Spleen (tissue), 11 donors: ENCODE results near the gene RAPSN. TPM values are rescaled to one million over a fixed set of nuclear protein-coding genes. Genes with fewer than 3 reads are reported as not detected.

Source experiments
- DNase-seq: peaks from one replicate; pipeline ENCODE4 v3.0.0-alpha.2; 2020
- H3K27ac ChIP-seq, 8 donors: fragments of 200-600 bp; sonication (generic) in 7 of 8; 1 replicate in 4 of 8; 2 replicates in 4 of 8; pipeline versions ENCODE4 v1.5.0 to v1.8.0; 2016 to 2021; ENCODE audit warnings: inconsistent platforms in 4 of 8, mild to moderate bottlenecking in 4 of 8, moderate library complexity in 1 of 8
- H3K27me3 ChIP-seq, 7 donors: fragments of 200-600 bp; sonication (generic) in 6 of 7; replicated peaks in 1 of 7; 1 replicate in 4 of 7; 2 replicates in 3 of 7; pipeline versions ENCODE4 v1.5.0 to v1.8.0; 2016 to 2021; ENCODE audit warnings: inconsistent platforms in 3 of 7, mild to moderate bottlenecking in 1 of 7
- H3K36me3 ChIP-seq, 6 donors: fragments of 200-600 bp; sonication (generic) in 5 of 6; 1 replicate in 4 of 6; 2 replicates in 2 of 6; pipeline versions ENCODE4 v1.5.0 to v1.8.0; 2016 to 2021; ENCODE audit warnings: inconsistent platforms in 2 of 6
- H3K4me1 ChIP-seq, 6 donors: fragments of 200-600 bp; sonication (generic) in 5 of 6; 1 replicate in 3 of 6; 2 replicates in 3 of 6; pipeline versions ENCODE4 v1.5.0 to v1.8.0; 2016 to 2021; ENCODE audit warnings: inconsistent platforms in 3 of 6
- H3K4me3 ChIP-seq, 8 donors: fragments of 200-600 bp; sonication (generic) in 7 of 8; 1 replicate in 4 of 8; 2 replicates in 4 of 8; pipeline versions ENCODE4 v1.5.0 to v1.8.0; 2016 to 2021; ENCODE audit warnings: inconsistent platforms in 4 of 8, mild to moderate bottlenecking in 4 of 8, moderate library complexity in 2 of 8
- H3K9me3 ChIP-seq, 8 donors: fragments of 200-600 bp; sonication (generic) in 7 of 8; 1 replicate in 4 of 8; 2 replicates in 4 of 8; pipeline versions ENCODE4 v1.5.0 to v1.8.0; 2016 to 2021; ENCODE audit warnings: inconsistent platforms in 4 of 8
- CTCF ChIP-seq, 11 experiments: fragments of 200-600 bp in 7 of 11; fragments of 450-650 bp in 4 of 11; sonication (generic) in 4 of 11; IDR thresholded peaks in 8 of 11; conservative IDR thresholded peaks in 3 of 11; 1 replicate in 7 of 11; 2 replicates in 4 of 11; pipeline versions ENCODE4 v1.4.0 to v1.8.0; 2016 to 2021; ENCODE audit warnings: antibody characterized with exemption in 11 of 11, inconsistent platforms in 4 of 11, mild to moderate bottlenecking in 1 of 11
- POLR2A ChIP-seq, 3 donors: fragments of 450-650 bp; IDR thresholded peaks; one replicate each; pipeline ENCODE4 v1.5.1; 2017; ENCODE audit warnings: antibody characterized with exemption in 3 of 3, mild to moderate bottlenecking in 1 of 3
- POLR2AphosphoS5 ChIP-seq, 3 donors: sonication (generic); formaldehyde crosslinking; IDR thresholded peaks; one replicate each; pipeline ENCODE4 v1.5.1; 2017; ENCODE audit warnings: antibody characterized with exemption in 3 of 3
- WGBS, 5 donors: extraction: QIAGEN DNeasy Blood & Tissue Kit in 3 of 5; methylation state at CpG; one replicate each; pipeline versions ENCODE4 v1.1.5 to v1.1.7; 2013 to 2018; 5-methylcytosine and 5-hydroxymethylcytosine counted together
- intact Hi-C: fragments of 100-400 bp; cut with DNase I; formaldehyde crosslinking; loops from one replicate; pipeline ENCODE4 v1.15.0; 2023; ENCODE audit warnings: low total_unique reads
- polyA plus RNA-seq, 3 donors: library from polyadenylated mRNA; stranded (reverse); fragments of 200-250 nt; gene quantifications; one replicate each; pipeline ENCODE4 v1.2.1, GENCODE V29; 2013
- total RNA-seq, 7 donors: library from RNA; depleted of rRNA in 3 of 7; stranded (reverse); fragments of >200 nt in 3 of 7; fragmentation: NEBNext Ultra II Directional in 4 of 7; extraction: Animal tissue kit (Norgen Biotek cat#: 25700) in 4 of 7; gene quantifications; one replicate each; pipeline versions ENCODE4 v1.1.0 to v1.2.1, GENCODE V29; 2016 to 2021
- donor health status: healthy with polysubstance abuse.
- donor health status: DM: no; HTN: no; CAD: no; lungs with moderate emphysema.
- donor health status: DM: no; HTN: no; CAD: no.
- donor health status: Bipolar disorder and iron deficiency.
- donor health status: healthy.
- donor health status: DM: no; HTN: no; CAD: no.
- donor health status: DM: yes; HTN: yes; CAD: no.

The RAPSN gene
- total and polyA plus RNA-seq, 10 donors, result 0.42 to 1.6 (median 0.96) TPM; not detected in 2

GRCh38 chr11:47411884-47412746 lies 36.8 kb downstream of the RAPSN start:
- TF ChIP-seq POLR2AphosphoS5 (IDR thresholded peaks at IDR 0.05) (peak; percentile 62 to 85 (median 66)), CTCF (IDR thresholded peaks at IDR 0.05 in 8 of 11, conservative IDR thresholded peaks at IDR 0.05 in 3 of 11) (peak; percentile 59 to 94 (median 84)), POLR2A (IDR thresholded peaks at IDR 0.05) (no peak)
- Histone ChIP-seq H3K27ac (peak overlapping the region in 4 of 8 donors; percentile 5 to 36 (median 17)), H3K36me3 (peaks cover 0 to 70% (median 31%) of the 10 kb centered on the region in 6 donors), H3K9me3 (no peaks in the 10 kb centered on the region), H3K4me1 (peaks cover 14 to 61% (median 44%) of the 10 kb centered on the region in 6 donors), H3K4me3 (no peak overlapping the region), H3K27me3 (no peaks in the 10 kb centered on the region)
- 53 to 79% (median 74%) methylated on average over 5 to 12 of the region's 12 CpGs for WGBS, 5 donors
- peak; percentile 93 for DNase-seq
- intact Hi-C loops, result loop anchor here (2.0 kb wide), 1 partner anchor 39 kb away; no protein-coding TSS in a partner anchor

GRCh38 chr11:47410370-47411264 lies 38.3 kb downstream of the RAPSN start:
- H3K27ac ChIP-seq, result peak overlapping the region in 3 of 8 donors; percentile 33 to 96 (median 96)

GRCh38 chr11:47409440-47410369 lies 39.2 kb downstream of the RAPSN start:
- Histone ChIP-seq H3K27ac (peak overlapping the region; percentile 64 to 96 (median 94)), H3K4me1 (peaks cover 20 to 61% (median 44%) of the 10 kb centered on the region in 6 donors)
- intact Hi-C loops, result no loop called here

More at GRCh38 chr11:47410370-47411264, 38.3 kb downstream of the RAPSN start:
- Histone ChIP-seq H3K9me3 (no peaks in the 10 kb centered on the region), H3K27me3 (no peaks in the 10 kb centered on the region), H3K36me3 (peaks cover 0 to 55% (median 27%) of the 10 kb centered on the region in 6 donors), H3K4me3 (no peak overlapping the region), H3K4me1 (peaks cover 20 to 64% (median 45%) of the 10 kb centered on the region in 6 donors)
- intact Hi-C loops, result no loop called here
- 77 to 87% (median 82%) methylated on average over 11 to 12 of the region's 12 CpGs for WGBS, 5 donors
- no peak for TF ChIP-seq POLR2A (IDR thresholded peaks at IDR 0.05)
- TF ChIP-seq POLR2AphosphoS5 (IDR thresholded peaks at IDR 0.05), result no peak
- TF ChIP-seq CTCF (IDR thresholded peaks at IDR 0.05 in 8 of 11, conservative IDR thresholded peaks at IDR 0.05 in 3 of 11), result no peak
- no peak for DNase-seq

More at GRCh38 chr11:47409440-47410369, 39.2 kb downstream of the RAPSN start:
- Histone ChIP-seq H3K9me3 (no peaks in the 10 kb centered on the region), H3K36me3 (peaks cover 0 to 46% (median 20%) of the 10 kb centered on the region in 6 donors), H3K27me3 (no peaks in the 10 kb centered on the region), H3K4me3 (peak overlapping the region in 6 of 8 donors; percentile 54 to 84 (median 57))
- 87 to 92% (median 91%) methylated on average over 4 to 31 of the region's 31 CpGs for WGBS, 5 donors
- TF ChIP-seq CTCF (IDR thresholded peaks at IDR 0.05 in 8 of 11, conservative IDR thresholded peaks at IDR 0.05 in 3 of 11) (no peak), POLR2AphosphoS5 (IDR thresholded peaks at IDR 0.05) (no peak), POLR2A (IDR thresholded peaks at IDR 0.05) (no peak)
- DNase-seq, result peak; percentile 82
